Activated CD8-positive, alpha-beta memory T cell treated with anti-CD3 and anti-CD28 coated beads, Interleukin-2, amount 50 U/mL, for 1 hour (primary cell): ENCODE data around the gene SIGMAR1.

Experiments
- DNase-seq: peaks from one replicate; pipeline ENCODE4 v3.0.0-alpha.2; 2020; ENCODE audit errors: extremely low read depth

Gene SIGMAR1

DNA sequence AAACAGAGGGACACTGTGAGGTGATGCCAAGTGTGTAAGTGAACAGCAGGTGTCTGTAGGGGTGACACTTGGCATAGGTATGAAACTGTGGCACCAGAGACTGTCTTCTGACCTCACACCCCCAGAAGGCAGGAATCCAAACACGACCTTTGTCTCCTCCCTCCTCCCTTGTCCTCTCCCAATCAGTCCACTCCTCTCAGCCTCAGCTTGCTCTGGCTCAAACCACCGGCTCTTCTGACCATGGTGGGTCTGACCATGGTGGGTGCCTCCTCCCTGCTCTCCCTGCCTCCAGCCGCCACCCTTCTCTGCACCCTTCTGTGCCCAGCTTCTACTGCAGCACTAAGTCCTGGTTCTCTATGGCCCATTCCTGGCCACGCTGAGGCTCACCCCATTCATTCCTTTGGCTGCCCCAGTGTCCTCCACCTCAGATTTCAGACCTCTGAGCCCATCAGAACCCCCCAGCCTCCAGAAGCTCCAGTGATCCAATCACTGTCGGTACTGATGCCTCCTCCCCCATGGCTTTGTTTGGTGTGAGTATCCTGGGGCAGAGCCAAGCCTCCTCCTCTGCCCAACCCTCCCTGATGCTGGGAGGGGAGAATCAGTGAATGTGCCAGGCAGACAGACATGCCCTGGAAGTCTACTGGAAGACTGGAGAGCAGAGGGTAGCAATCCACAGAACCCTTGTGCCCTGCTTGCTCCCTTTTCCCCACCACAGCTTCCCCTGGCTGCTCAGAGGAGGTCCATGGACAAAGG, 7.0 kb downstream of the SIGMAR1 start:
- no peak for DNase-seq

DNA sequence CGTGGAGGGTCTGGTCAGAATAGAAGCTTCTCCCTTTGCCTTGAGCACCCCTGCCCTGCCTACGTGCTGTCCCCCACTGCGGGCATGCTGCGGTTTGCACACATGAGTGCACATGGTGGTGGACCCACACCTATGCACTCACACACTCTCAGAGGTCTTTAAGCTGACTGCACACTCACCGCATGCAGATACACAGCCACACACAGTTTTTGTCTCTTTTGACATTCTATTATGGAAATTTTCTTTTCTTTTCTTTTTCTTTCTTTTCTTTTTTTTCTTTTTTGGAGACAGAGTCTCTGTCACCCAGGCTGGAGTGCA, 8.1 kb downstream of the SIGMAR1 start:
- DNase-seq: no peak

DNA sequence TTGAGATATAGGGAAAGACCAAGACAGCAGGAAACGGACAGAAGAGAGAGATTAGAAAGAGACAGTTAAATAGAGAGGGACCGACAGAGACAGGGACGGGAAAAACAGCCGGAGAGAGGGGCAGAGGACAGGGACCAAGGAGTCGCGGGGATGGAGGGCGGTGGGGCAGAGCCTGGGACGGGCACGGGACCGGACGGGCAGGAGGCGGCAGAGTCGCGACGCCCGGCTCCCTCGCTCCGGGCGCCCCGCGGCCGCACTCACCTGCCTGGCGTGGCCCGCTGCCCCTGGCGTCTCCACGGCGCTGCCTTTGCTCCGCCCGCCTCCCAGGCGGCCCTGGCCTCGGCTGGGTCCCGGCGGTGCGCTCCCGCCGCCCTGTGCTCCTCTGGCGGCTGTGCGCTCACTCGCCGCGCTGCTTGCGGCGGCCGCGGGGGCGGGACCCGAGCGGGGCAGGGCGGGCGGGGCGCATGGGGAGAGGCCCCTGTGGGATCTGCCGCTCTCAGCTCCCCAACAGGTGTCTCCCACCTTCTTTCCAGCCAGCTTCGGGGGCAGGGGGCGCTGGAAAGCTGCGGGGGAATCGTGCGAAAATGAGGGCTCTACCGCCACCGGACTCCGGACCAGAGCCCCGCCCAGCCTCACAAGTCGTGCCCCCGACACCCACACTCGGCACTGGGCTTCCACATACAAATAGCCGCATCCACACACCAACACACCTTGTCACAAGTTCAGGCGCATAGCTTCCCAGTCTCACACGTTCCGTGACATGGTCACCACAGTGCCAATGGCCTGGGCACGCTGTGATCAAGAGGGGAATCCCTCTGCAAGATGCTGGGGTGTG, 8.7 kb downstream of the SIGMAR1 start, which contains the start of gene ARID3C:
Gene ARID3C, minus strand, starts transcription at position 411 of the 835 bp plus-strand sequence. CDS start 1,052 bp downstream, outside the sequence.
- DNase-seq: no peak

DNA sequence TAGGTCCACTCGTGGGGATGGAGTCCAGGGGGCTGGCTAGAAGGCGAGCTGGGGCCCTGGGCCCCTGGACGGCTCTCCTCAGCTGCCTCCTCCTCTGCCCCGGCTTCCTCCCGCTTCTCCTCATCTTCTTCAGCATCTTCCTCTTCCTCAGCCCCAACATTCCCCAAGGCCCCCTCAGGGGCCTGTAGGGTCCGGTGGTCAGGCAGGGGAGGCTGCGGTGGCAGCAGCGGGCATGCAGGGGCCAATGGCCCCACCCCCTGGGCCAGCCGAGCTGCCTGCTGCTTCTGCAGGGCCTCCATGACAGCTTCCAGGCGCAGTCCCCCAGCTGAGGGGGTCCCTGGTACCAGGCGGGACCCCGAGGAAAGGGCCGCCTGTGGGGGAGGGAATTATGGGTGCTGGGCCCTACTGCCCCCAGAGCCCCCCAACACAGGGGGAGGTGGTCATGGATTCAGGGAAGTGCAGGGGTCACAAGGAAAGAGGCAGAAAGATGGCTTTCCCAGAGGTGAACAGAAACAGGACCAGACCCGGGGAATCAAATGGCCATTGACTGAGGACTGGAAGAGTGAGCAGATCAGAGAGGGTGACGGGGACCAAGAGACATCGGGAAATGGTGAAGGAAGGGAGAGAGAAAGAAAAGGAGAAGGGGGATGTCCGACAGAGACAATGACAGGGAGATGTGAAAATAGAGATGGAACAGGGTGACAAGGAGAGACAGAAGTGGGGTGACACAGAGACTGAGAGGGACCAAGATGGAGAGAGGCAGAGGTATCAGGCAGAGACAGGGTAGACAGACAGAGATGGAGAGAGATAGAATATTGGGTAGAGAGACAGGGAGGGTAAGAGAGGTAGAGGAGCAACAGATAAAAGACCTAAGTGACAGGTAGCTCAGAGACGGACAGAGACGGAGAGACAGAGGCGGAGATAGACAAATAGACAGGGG, 9.6 kb downstream of the SIGMAR1 start:
- DNase-seq: no peak

DNA sequence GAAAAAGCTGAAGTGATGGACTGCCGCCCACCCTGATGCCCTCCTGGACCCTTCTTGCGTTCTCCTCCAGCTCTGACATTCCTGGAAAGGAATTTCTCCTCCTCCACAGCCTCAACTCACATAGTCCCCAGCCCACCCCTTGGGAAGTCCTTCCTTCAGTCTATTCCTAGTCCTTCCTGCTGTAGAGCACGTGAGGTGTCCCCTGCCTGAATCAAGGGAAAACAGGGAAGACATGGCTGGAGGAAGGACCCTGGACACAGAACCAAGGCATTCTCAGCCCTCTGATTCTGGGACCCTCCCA, 12.5 kb downstream of the SIGMAR1 start:
- DNase-seq: no peak

DNA sequence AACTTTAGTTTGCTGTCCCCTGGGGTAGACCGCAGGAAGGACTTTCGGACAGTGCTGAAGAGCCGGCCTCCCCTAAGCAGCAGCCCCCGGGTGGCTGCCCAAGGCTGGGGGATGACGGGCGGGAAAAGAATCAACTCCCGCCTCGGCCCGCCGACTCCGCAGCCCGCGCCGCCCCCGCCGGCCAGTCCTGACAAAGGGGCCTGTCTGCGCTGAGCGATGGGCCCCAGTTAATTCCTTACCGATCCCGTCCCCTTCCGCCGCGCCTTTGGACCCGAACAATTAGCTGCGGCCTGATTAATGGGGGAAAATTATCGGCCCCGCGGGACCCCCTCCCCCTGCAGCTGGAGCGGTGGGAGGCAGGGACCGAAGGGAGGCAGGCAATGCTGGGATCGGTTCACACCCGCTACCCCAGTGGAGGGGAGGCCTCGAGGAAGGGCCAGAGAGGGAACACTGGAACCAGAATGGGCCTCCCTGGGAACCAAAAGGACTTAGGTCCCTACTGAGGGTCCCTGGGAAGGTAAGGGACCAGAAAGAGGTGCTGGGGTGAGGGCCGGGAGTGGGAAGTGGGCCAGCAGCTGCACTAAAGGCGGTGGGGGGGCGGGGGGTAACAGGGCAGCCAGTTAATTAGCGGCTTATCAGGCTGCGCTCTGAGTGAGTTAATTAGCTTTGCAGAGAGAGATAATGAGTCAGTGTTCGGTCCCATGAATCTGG, 13.0 kb downstream of the SIGMAR1 start:
- DNase-seq: no peak

DNA sequence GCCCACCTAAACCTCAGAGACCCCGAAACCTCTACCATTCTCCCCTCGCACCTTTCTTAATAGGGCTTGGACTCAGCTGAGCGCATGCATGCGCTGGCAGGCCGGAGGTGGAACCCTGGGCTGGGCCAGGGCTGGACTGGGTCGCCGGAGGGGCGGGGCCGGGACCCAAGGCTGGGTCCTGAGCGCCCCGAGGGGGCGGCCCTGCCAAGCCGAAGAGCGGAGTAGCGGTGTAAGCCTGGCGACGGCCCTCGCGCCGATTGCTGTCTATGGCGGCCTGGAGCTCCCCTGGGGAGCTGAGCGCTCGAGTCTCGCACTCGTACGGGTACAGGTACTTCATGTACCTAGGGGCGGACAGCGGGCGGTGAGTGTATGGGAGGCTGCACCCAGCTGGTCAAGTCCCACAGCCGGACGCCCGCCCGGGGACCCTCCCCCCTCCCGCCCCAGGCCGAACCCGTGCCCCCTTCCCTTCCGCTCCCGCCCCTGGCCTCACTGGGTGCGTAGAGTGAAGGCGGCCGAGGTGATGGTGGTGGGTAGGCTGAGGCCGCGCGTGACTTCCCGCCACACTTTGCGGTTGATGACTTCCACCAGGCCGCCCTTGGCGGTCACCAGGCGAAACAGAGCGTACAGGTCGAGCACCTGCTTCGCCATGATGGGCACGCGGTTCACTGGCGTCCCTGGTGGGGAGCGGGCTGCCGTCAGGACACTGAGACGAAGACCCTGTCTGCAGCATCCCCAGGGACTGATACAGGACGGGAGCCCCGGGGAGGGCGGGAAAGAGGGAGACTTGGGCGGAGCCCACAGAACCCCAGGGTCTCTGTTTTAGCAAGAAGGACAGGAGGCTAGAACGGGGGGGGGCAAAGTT, 14.0 kb downstream of the SIGMAR1 start:
- no peak for DNase-seq

DNA sequence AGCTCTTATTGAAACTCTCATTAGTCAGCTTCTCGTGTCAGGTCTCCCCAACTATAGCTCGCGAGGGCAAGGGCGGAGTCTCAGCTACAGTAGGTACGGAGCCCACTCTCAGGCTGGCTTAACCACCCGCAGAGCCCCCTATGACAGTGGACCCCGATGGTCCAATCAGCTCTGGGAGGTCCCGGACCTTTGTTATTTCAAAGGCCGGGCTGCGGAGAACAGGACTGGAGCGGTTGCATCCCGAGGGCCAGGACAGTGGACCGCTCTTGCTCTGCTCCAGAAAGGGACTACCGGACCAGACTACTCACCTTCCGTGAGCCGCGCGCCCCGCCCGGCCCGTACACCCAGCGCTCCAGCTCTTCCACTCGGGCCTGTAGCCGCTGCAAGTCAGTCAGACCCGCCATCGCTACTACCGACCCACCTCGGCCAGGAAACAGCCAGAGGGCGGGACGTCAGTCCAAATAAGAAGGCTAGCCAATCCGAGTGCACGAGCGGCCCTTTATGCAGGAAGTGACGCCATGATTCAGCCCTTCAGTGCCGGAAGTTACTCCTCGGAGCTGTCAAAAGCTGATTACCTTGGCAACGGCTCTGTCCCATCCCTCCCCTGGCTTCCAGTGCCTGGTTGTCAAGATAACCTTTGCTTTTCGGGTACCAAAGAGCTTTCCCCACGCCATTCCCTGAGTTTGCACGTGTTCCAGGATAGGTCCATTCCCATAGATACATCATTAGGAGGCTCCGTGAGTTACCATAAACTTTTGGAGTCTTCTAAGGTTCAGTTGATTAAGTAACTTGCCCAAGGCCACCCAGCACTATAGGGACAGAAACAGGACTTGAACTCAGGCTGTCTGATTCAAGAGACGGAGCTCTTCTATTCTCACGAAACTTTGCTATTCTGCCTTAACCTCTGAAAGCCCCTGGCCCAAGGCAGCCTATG, 17.3 kb downstream of the SIGMAR1 start, which contains the start of gene DCTN3:
Gene DCTN3, minus strand, starts transcription at position 435 of the 934 bp plus-strand sequence. Its CDS starts 31 bp downstream, at position 404.
- peak; percentile 91 for DNase-seq

DNA sequence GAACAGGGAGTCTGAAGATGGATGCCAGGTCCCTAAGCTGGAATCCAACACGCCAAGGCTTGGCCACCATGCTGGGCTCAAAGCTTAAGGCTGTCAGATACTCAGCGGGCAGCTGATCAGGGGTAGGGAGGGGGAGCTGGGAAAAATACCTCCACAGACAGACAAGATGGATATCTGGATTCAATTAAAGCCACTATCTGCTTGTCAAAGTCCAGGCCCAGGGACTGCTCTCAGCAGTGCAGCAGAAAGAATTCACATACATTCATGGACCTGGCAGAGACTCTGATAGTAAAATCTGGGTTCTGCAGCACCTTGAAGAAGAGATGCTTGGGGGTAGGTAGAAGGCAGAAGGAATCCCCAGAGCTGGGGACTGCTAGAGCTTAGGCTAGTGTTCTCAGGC, 22.5 kb downstream of the SIGMAR1 start:
- DNase-seq: no peak

DNA sequence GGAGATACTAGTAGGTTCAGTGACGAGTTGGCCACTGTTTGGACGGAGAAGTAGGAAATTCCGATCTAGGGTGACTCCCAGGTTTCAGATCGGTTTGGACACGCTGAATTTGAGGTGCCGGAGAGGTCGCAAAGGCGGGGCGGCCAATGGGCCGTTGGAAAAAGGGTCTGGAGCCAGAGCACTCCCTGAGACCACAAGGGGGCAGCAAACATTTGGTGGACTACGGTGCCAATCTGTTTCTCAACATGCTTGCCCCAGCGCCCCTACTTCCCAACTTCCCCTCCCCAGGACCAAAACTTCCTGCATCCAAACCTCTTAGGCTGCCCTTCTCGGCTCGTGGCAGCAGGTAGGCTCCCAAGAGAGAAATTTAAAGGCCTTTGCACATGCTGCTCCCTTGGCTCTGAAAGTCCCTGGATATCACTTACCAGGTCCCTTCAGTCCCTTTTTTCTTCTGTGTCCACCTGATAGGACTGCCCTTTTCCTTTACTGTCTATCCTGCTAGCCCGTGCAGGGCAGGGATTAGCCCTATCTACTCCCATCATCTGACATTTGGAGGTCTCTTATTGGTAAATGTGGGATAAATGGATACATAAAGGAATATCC, 24.7 kb downstream of the SIGMAR1 start:
- peak; percentile 43 for DNase-seq

DNA sequence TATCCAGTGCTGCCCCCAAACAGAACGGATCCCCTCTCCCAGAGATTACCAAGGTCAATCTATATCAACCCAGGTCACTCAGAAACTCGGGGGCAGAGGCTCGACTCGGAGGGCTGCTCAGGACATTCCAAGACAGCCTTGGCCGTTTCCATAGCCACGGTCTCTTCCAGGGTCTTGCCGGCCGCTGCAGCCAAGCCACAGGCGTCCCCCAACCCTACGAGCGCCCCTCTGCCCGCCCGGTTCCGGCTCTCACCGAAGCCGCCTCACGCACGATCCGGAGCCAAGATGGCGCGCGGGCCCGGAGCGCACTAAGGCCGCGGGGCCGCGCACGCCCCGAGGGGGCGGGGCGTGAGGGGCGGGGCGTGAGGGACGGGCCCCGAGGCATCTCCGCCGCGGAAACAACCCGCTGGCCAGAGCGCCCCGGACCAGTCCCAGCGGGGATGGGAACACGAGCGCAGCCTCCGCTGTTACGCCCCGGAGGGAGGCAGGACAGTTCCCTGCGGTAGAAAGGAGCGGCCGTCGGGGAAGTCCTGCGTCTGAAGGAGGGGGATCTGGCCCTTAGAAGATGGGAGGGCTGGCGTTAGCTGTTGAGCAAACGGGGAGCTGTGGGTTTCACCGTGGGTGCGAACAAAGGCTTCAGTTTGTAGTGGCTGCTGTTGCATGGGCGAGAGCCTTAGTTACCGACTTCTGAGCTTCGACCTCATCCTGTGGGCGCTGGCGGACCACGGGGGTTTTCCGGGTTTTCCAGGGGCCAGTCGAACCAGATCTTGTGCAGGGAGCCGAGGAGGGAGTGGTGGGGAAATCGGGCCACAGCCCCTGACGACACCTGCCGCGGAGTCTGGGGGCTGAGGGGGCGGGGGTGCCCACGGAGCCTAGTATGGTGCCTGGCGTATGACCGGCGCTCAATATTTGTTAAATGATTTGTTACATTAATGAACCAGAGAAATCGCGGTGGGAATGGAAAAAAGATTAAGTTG, 25.5 kb downstream of the SIGMAR1 start, which contains the start of gene RPP25L:
Gene RPP25L, minus strand, starts transcription at position 287 of the 977 bp plus-strand sequence. CDS start 801 bp downstream, outside the sequence.
- DNase-seq: no peak

DNA sequence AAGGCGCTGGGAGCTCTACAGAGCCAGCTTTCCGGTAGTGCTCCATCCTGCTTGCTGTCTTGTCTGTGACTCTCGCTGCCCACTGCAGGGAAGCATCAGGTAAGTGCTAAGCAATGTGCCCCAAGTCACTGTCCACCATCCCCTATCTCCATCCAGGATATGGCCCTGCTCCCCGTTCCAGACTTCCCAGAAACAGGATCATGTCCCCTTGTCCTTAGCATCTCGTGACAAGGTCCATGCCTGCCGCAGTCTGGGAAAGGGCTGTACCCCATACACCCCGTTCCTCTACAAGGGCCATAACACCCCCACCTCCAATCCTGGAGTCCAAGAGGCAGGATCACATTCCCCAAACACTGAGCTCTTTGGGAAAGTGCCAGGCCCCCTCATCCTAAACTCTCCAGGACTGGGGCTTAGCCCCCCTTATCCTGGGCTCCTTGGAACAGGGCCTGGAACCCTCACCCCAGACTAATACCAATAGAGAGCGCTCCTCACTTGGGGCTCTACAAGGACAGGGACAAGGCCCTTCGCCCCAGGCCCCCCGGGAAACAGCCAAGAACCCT, 26.3 kb downstream of the SIGMAR1 start:
- DNase-seq: no peak

DNA sequence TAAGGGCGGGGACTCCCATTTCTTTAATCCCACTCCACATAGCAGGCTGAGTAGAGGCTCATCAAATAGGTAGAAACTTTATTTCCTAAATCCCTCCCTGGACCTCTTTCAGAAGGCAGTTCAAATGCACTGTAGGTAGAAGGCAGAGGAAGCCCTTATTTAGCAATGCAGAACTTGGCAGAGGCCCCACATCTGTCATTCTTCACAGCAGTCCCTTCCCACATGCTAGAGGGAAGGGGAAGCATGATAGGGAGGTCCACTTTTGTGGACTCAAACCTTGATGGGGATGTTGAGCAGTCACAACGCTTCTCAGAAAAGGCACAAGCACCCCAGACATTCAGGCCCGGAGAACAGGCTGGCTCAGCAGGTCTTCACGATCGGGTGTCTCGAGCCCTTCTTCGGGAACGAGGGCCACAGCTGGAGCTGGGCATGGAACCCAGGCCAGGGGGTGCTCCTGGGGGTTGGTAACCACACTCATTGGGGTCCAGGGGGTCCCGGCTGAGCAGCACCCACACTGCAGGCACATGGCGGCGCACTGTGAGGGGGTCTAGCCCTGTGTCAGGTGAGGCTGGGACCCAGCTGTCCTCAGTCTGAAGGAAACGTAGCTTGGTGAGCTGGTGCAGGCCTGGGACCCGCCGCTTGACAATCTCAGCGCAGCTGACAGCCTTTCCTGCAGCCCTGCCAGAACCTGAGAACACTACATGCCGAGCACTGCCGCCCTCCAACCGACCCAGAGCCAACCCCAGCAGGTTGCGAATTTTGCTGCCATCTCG, 27.0 kb downstream of the SIGMAR1 start:
- DNase-seq: no peak

DNA sequence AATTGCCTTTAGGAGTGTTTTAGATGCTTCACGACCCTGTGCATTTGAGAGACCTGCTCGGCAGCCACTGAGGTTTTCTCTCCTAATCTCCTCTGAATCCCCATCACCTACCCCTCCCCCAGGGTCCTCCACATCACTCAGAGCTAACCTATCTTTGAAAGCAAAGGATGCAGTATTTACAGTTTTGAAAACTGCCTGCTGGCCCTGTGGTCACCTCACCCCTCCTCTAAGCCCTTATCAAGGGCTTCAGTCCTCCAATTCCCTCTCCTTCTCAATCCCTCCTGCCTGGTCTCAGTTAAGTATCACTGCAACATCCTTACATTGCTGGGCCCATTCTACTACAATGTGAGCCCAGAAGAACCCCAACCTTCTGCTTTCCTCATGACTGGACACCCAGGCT, 30.3 kb downstream of the SIGMAR1 start:
- no peak for DNase-seq

DNA sequence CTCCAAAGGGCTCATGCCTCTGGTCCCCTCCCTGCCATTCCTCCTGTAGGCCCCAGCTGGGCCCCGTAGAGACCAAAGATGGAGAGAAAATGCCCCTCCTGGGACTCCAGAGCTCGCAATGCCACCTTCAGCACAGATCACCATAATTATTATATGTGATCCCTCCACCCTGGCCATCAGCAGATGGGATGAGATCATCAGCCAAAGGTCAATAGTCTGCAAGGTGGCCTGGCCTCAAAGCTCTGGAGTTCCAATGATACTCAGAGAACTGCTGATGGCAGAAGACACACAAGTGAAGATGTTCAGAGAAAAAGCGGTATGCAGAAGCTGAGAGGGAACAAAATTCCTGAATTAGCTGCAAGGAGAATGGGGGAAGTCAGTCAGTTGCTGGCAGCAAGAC, 30.7 kb downstream of the SIGMAR1 start:
- no peak for DNase-seq

DNA sequence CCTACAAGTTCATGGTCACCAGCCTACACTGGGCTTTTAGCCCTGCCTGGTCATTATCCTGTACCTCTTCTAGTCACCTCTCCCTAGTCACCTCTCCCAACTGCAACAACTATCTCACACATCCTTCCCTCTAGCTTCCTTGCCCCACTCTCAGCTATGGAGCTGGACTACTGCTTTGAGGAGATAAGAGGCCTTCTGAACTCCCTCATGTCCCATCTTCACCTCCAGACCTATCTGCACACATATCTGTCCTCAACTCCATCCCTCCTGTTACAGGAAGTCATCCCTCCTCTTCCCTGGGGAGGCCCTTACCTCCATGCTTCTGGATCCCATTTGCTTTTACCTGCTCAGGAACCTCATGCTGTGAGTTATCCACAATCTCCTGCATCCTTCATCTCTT, 31.4 kb downstream of the SIGMAR1 start:
- DNase-seq: no peak
